ENCODE results near the gene SACS. TPM values are rescaled to one million over a fixed set of nuclear protein-coding genes. Genes with fewer than 3 reads are reported as not detected.

Gene SACS
- total RNA-seq, 1 experiment from 2014 or later = 53.0 TPM

DNA sequence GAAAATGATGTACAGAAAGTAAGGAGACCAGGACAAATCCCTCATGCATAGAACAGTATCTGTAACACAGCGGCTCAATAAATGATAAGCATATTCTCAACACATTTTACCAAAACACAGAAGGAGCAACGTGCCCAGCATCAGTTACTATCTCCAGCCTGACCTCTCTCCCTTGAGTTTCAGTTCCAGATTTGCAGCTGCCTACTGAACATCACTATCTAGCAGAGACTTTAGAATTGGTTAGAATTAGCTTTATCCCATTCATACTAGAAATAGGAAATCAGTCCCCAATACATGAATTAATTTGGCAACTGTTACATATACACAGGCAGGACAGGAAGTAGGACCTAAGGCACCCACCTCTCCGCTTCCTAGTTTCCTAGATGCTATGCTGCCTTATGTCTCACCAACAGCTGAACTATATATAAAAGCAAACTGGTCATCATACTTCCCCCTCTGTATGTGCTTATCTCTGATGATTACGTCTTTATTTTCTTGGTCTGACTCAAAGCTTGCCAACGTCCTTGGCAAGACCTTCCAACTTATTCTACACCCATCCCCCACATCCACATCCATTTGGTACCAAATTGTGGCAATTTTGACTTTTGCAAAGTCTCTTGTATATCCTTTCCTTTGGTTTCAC is 61.1 kb downstream of the SACS start:
- Histone ChIP-seq H2AK5ac (ENCODE audit: insufficient read length, low read length) (no peak overlapping the region), H3K27ac (ENCODE audit: insufficient read length, low read depth, low read length) (no peak overlapping the region), H3K4ac (ENCODE audit: low read depth, low read length) (no peak overlapping the region), H3K4me2 (ENCODE audit: insufficient read depth, insufficient read length, low read length) (no peak overlapping the region), H3K9ac (ENCODE audit: extremely low read depth, insufficient read length, low read length) (no peak overlapping the region), H3K4me1 (ENCODE audit: insufficient read depth, low read length) (no peaks in the 10 kb centered on the region), H3K27me3 (ENCODE audit: insufficient read depth, low read length) (no peaks in the 10 kb centered on the region), H3K56ac (ENCODE audit: insufficient read length, low read depth, low read length) (no peak overlapping the region), H3K18ac (ENCODE audit: insufficient read length, low read depth, low read length) (no peak overlapping the region), H2BK15ac (ENCODE audit: low read depth, low read length) (no peak overlapping the region), H4K20me1 (ENCODE audit: control insufficient read depth, insufficient read depth, insufficient read length) (no peaks in the 10 kb centered on the region), H2BK20ac (ENCODE audit: low read depth, low read length, poor library complexity, severe bottlenecking) (no peak overlapping the region), H2BK12ac (ENCODE audit: insufficient read length, low read depth, low read length) (no peak overlapping the region), H3K23me2 (ENCODE audit: insufficient read length, low read depth, low read length, poor library complexity, severe bottlenecking) (no peaks in the 10 kb centered on the region), H3K23ac (ENCODE audit: insufficient read length, low read depth, low read length) (no peak overlapping the region), H3T11ph (ENCODE audit: low read length) (no peak overlapping the region), H3K9me3 (ENCODE audit: control insufficient read depth, low read depth, low read length) (no peaks in the 10 kb centered on the region), H2BK120ac (ENCODE audit: low read depth, low read length, poor library complexity, severe bottlenecking) (no peak overlapping the region), H3K79me2 (ENCODE audit: insufficient read depth, low read length) (peaks cover 3% of the 10 kb centered on the region; the same call in 1 of the 2 replicates), H2AFZ (ENCODE audit: low read length) (no peak overlapping the region), H4K91ac (ENCODE audit: insufficient read length, low read depth, low read length) (no peak overlapping the region), H3K14ac (ENCODE audit: insufficient read depth, low read length) (no peak overlapping the region), H4K8ac (replicated peaks; ENCODE audit: insufficient read length, low read depth, low read length) (no peak overlapping the region), H4K5ac (ENCODE audit: insufficient read length, low read depth, low read length) (no peak overlapping the region), H3K79me1 (ENCODE audit: insufficient read depth, low read depth, low read length, poor library complexity, severe bottlenecking) (peaks cover 8% of the 10 kb centered on the region), H2BK5ac (ENCODE audit: insufficient read length, low read length) (no peak overlapping the region)
- no peak for DNase-seq
- TF ChIP-seq, protein P1, sequence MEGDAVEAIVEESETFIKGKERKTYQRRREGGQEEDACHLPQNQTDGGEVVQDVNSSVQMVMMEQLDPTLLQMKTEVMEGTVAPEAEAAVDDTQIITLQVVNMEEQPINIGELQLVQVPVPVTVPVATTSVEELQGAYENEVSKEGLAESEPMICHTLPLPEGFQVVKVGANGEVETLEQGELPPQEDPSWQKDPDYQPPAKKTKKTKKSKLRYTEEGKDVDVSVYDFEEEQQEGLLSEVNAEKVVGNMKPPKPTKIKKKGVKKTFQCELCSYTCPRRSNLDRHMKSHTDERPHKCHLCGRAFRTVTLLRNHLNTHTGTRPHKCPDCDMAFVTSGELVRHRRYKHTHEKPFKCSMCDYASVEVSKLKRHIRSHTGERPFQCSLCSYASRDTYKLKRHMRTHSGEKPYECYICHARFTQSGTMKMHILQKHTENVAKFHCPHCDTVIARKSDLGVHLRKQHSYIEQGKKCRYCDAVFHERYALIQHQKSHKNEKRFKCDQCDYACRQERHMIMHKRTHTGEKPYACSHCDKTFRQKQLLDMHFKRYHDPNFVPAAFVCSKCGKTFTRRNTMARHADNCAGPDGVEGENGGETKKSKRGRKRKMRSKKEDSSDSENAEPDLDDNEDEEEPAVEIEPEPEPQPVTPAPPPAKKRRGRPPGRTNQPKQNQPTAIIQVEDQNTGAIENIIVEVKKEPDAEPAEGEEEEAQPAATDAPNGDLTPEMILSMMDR (conservative IDR thresholded peaks at IDR 0.05) = no peak
- Mint-ChIP-seq H3K36me3 (ENCODE audit: insufficient read depth in 1 of 3, low read depth in 3 of 3) (peaks cover 26 to 49% (median 48%) of the 10 kb centered on the region in 3 experiments), H3K9me3 (no peaks in the 10 kb centered on the region), H3K4me3 (no peak overlapping the region), H3K27ac (no peak overlapping the region), H3K4me1 (peaks cover 13 to 17% of the 10 kb centered on the region in 2 experiments), H3K27me3 (ENCODE audit: low read depth) (no peaks in the 10 kb centered on the region; the same call in 1 of the 2 replicates)
- no CpG with 5 or more reads among the region's 5 CpGs for WGBS (ENCODE audit: extremely low coverage, insufficient read length, low lambda C conversion rate)
